A549 (cell line): Measurements from ENCODE around the gene TMIGD1.

Experiments
- EHMT2 ChIP-seq: fragments of 200-600 bp; sonication (generic); IDR thresholded peaks from 2 replicates; pipeline ENCODE4 v1.6.1; 2016; ENCODE audit warnings: antibody characterized with exemption, low read depth, mild to moderate bottlenecking, moderate library complexity
- HOXA7 ChIP-seq: fragments of 250-450 bp; sonication (Bioruptor Pico); IDR thresholded peaks from 2 replicates; pipeline ENCODE4 v1.5.0; 2020; ENCODE audit warnings: mild to moderate bottlenecking, moderate library complexity
- MAZ ChIP-seq: fragments of 150-350 bp; IDR thresholded peaks from 2 replicates; pipeline ENCODE4 v1.6.1; 2014; ENCODE audit warnings: antibody characterized with exemption, low read depth, low read length, borderline replicate concordance
- POLR2A ChIP-seq: IDR thresholded peaks from 2 replicates; pipeline ENCODE4 v1.6.1; 2012; ENCODE audit warnings: mild to moderate bottlenecking, low read length
- RAD21 ChIP-seq, 2 experiments: fragments of >200 bp in 1 of 2; sonication (Bioruptor Twin) in 1 of 2; formaldehyde crosslinking in 1 of 2; IDR thresholded peaks in 1 of 2; conservative IDR thresholded peaks in 1 of 2; 2 replicates in 1 of 2; 3 replicates in 1 of 2; pipeline ENCODE4 v1.6.1; 2012 to 2018; ENCODE audit warnings: inconsistent platforms in 1 of 2
- RNF2 ChIP-seq: fragments of 200-600 bp; sonication (generic); IDR thresholded peaks from 2 replicates; pipeline ENCODE4 v1.6.1; 2016; ENCODE audit warnings: low read depth, mild to moderate bottlenecking, antibody characterized with exemption, moderate library complexity, borderline replicate concordance
- SMC3 ChIP-seq: fragments of >200 bp; sonication (Bioruptor Twin); formaldehyde crosslinking; IDR thresholded peaks from 3 replicates; pipeline ENCODE4 v1.6.1; 2018; ENCODE audit warnings: inconsistent platforms
- TP53 ChIP-seq: fragments of 250-450 bp; sonication (Bioruptor Pico); IDR thresholded peaks from 2 replicates; pipeline ENCODE4 v1.5.0; 2021; ENCODE audit warnings: mild to moderate bottlenecking, moderate library complexity
- ZC3H11A ChIP-seq: fragments of 450-650 bp; IDR thresholded peaks from 2 replicates; pipeline ENCODE4 v1.6.1; 2014; ENCODE audit warnings: antibody characterized with exemption, mild to moderate bottlenecking
- TF ChIP-seq, protein P1 (sequence below): fragments of >200 bp; sonication (Bioruptor Twin); formaldehyde crosslinking; IDR thresholded peaks from 3 replicates; pipeline ENCODE4 v1.5.1; 2016
- TF ChIP-seq, protein P2 (sequence below): fragments of 200-600 bp; sonication (generic); IDR thresholded peaks from 2 replicates; pipeline ENCODE4 v1.6.1; 2016; ENCODE audit warnings: antibody characterized with exemption, mild to moderate bottlenecking, moderate library complexity

DNA sequence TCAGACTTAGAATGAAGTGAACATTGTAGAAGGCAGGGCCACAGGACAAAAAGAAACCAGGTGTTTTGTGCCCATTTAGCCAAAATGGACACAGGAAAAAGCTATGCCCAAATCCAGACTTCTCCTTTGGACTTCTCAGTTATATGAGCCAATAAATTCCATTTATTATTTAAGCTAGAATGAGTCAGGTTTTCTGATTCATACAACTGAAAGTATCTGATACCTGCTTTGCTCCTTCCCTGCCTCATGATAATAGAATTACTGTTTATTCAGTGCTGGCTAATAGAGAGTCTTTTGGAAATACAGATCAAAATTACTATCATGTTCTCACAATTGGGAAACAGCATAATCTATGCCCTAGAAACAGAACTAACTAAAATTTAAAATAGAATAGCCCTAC lies 36.1 kb upstream of the TMIGD1 start:
- no peak for TF ChIP-seq MAZ
- TF ChIP-seq RAD21 (conservative IDR thresholded peaks at IDR 0.05 in 1 of 2, IDR thresholded peaks at IDR 0.05 in 1 of 2) = no peak
- TF ChIP-seq, protein P1, sequence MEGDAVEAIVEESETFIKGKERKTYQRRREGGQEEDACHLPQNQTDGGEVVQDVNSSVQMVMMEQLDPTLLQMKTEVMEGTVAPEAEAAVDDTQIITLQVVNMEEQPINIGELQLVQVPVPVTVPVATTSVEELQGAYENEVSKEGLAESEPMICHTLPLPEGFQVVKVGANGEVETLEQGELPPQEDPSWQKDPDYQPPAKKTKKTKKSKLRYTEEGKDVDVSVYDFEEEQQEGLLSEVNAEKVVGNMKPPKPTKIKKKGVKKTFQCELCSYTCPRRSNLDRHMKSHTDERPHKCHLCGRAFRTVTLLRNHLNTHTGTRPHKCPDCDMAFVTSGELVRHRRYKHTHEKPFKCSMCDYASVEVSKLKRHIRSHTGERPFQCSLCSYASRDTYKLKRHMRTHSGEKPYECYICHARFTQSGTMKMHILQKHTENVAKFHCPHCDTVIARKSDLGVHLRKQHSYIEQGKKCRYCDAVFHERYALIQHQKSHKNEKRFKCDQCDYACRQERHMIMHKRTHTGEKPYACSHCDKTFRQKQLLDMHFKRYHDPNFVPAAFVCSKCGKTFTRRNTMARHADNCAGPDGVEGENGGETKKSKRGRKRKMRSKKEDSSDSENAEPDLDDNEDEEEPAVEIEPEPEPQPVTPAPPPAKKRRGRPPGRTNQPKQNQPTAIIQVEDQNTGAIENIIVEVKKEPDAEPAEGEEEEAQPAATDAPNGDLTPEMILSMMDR = no peak
- TF ChIP-seq, protein P2, sequence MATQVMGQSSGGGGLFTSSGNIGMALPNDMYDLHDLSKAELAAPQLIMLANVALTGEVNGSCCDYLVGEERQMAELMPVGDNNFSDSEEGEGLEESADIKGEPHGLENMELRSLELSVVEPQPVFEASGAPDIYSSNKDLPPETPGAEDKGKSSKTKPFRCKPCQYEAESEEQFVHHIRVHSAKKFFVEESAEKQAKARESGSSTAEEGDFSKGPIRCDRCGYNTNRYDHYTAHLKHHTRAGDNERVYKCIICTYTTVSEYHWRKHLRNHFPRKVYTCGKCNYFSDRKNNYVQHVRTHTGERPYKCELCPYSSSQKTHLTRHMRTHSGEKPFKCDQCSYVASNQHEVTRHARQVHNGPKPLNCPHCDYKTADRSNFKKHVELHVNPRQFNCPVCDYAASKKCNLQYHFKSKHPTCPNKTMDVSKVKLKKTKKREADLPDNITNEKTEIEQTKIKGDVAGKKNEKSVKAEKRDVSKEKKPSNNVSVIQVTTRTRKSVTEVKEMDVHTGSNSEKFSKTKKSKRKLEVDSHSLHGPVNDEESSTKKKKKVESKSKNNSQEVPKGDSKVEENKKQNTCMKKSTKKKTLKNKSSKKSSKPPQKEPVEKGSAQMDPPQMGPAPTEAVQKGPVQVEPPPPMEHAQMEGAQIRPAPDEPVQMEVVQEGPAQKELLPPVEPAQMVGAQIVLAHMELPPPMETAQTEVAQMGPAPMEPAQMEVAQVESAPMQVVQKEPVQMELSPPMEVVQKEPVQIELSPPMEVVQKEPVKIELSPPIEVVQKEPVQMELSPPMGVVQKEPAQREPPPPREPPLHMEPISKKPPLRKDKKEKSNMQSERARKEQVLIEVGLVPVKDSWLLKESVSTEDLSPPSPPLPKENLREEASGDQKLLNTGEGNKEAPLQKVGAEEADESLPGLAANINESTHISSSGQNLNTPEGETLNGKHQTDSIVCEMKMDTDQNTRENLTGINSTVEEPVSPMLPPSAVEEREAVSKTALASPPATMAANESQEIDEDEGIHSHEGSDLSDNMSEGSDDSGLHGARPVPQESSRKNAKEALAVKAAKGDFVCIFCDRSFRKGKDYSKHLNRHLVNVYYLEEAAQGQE = no peak
- TF ChIP-seq SMC3 = no peak
- no peak for TF ChIP-seq TP53 (CRISPR knock-in tag)
- no peak for TF ChIP-seq ZC3H11A
- no peak for TF ChIP-seq HOXA7
- no peak for TF ChIP-seq RNF2
- TF ChIP-seq POLR2A = no peak
- TF ChIP-seq EHMT2 = no peak
